ENCODE results near the gene FBF1.
"Not testable (repeated sequence)": the region's sequence is repeated elsewhere in the genome, so short reads cannot be mapped to it uniquely, and the experiment has no call there.

Gene FBF1

GRCh38 chr17:75893305-75894048, 47.4 kb downstream of the FBF1 start:
- DNase-seq, result no peak

- DNase-seq, result no peak
These were observed 48.2 kb downstream of the FBF1 start for GRCh38 chr17:75892556-75893224.

- DNase-seq, result no peak
These were observed 49.0 kb downstream of the FBF1 start for GRCh38 chr17:75891605-75892555.

GRCh38 chr17:75891022-75891604, 49.7 kb downstream of the FBF1 start:
- no peak for DNase-seq

- DNase-seq, result no peak
These were observed 51.4 kb downstream of the FBF1 start for GRCh38 chr17:75889454-75889853.

- no peak for DNase-seq
These were observed 52.4 kb downstream of the FBF1 start for GRCh38 chr17:75888484-75888883.

GRCh38 chr17:75885860-75886259, 55.0 kb downstream of the FBF1 start:
- not testable (repeated sequence) for DNase-seq

- DNase-seq, result no peak
These were observed 55.4 kb downstream of the FBF1 start for GRCh38 chr17:75885431-75885830.

GRCh38 chr17:75881678-75882454, 59.0 kb downstream of the FBF1 start:
- no peak for DNase-seq

GRCh38 chr17:75880266-75880665, 60.6 kb downstream of the FBF1 start:
- DNase-seq, result no peak

- DNase-seq, result peak; percentile 51 to 69
These were observed 62.5 kb downstream of the FBF1 start, which contains the start of gene TRIM47 for GRCh38 chr17:75878174-75878998. TRIM47 (minus strand) TSS chr17:75878581; CDS start chr17:75878548, 33 bp downstream.

GRCh38 chr17:75877752-75878173, 63.1 kb downstream of the FBF1 start:
- peak; percentile 58 to 86 for DNase-seq

GRCh38 chr17:75876938-75877751, 63.7 kb downstream of the FBF1 start:
- peak; percentile 51 to 72 for DNase-seq

GRCh38 chr17:75876190-75876937, 64.5 kb downstream of the FBF1 start:
- peak; percentile 86 to 91 for DNase-seq

GRCh38 chr17:75875940-75876189, 65.0 kb downstream of the FBF1 start:
- no peak for DNase-seq

GRCh38 chr17:75875182-75875939, 65.5 kb downstream of the FBF1 start:
- DNase-seq, result peak in 1 of 2 experiments; percentile 59

- DNase-seq, result no peak
These were observed 66.3 kb downstream of the FBF1 start for GRCh38 chr17:75874323-75875181.
